Stomach smooth muscle (tissue), 2 donors: ENCODE data around the gene SNX7.

Experiments used
- H3K27ac ChIP-seq: one replicate; pipeline ENCODE4 v1.7.0; 2013; ENCODE audit warnings: mild to moderate bottlenecking, low read length, inconsistent platforms
- H3K27me3 ChIP-seq, 2 donors: one replicate each; pipeline ENCODE4 v1.7.0; 2013; ENCODE audit warnings: low read length in 2 of 2; ENCODE audit not compliant: insufficient read depth in 2 of 2, control insufficient read depth in 1 of 2
- H3K36me3 ChIP-seq, 2 donors: one replicate each; pipeline ENCODE4 v1.7.0; 2013; ENCODE audit warnings: low read length in 2 of 2; ENCODE audit not compliant: control insufficient read depth in 2 of 2, insufficient read depth in 2 of 2
- H3K4me1 ChIP-seq: one replicate; pipeline ENCODE4 v1.7.0; 2013; ENCODE audit warnings: low read length; ENCODE audit not compliant: control insufficient read depth, insufficient read depth
- H3K4me3 ChIP-seq, 2 donors: one replicate each; pipeline ENCODE4 v1.7.0; 2013; ENCODE audit warnings: low read length in 2 of 2
- H3K9ac ChIP-seq, 2 donors: one replicate each; pipeline ENCODE4 v1.7.0; 2013; ENCODE audit warnings: low read length in 2 of 2, mild to moderate bottlenecking in 1 of 2
- H3K9me3 ChIP-seq, 2 donors: one replicate each; pipeline ENCODE4 v1.7.0; 2013; ENCODE audit warnings: low read length in 2 of 2; ENCODE audit not compliant: control insufficient read depth in 2 of 2
- donor health status: healthy.
- donor health status: Pancreatic carcinoma.

Gene SNX7

DNA sequence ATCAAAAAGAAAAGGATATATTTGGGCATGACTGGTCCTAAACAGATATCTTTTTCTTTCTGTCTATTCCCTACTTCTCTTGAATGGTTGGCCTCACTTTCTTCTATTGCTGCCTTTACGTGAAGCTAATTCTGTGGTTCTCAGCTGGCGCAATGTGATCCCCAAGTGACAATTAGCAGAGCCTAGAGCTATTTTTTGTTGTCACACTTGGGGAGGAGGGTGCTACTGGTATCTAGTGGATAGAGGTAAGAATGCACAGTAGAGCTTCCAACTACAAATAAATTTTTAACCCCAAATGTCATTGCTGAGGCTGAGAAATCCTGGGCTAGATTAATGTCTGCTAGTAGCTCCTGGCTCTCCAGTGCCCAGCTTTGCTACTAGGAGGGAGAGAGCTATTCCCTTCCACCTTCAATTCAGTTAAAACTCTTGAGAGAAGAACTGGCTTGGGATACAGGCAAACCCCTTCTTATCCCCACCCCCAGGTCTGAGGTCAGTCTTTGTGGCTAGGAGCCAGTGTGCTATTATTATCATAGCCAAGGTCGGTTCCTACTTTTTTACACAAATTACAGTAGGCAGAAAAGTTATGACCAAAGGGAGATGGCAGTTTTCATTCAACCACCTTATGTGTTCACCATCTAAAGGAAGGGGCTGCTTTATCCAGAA is 102.1 kb downstream of the SNX7 start:
- Histone ChIP-seq H3K4me3 (no peak overlapping the region), H3K27ac (no peak overlapping the region), H3K27me3 (no peaks in the 10 kb centered on the region), H3K4me1 (no peaks in the 10 kb centered on the region), H3K36me3 (no peaks in the 10 kb centered on the region), H3K9ac (no peak overlapping the region), H3K9me3 (no peaks in the 10 kb centered on the region)

DNA sequence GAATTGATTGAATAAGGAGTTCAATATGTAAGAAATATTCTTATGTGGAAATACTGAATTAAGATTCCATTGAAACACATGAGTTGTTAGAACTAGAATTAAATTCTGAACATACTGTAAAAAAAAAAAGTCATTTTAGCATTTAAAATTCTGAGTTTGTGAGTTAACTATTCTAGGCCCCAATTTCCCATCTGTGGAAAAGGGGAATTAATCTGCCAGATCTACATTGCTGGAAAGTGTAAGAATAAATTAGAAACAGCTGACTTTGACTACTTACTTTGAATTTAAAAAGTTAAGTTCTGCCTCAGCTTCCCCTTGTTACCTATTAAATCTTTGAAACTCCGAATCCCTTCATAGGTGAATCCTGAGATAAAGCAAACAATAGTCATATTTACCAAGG is 103.0 kb downstream of the SNX7 start:
- no peaks in the 10 kb centered on the region for H3K4me1 ChIP-seq
- H3K27me3 ChIP-seq: no peaks in the 10 kb centered on the region
- H3K9me3 ChIP-seq: no peaks in the 10 kb centered on the region
- no peak overlapping the region for H3K9ac ChIP-seq
- no peaks in the 10 kb centered on the region for H3K36me3 ChIP-seq
- H3K27ac ChIP-seq: no peak overlapping the region
- no peak overlapping the region for H3K4me3 ChIP-seq

DNA sequence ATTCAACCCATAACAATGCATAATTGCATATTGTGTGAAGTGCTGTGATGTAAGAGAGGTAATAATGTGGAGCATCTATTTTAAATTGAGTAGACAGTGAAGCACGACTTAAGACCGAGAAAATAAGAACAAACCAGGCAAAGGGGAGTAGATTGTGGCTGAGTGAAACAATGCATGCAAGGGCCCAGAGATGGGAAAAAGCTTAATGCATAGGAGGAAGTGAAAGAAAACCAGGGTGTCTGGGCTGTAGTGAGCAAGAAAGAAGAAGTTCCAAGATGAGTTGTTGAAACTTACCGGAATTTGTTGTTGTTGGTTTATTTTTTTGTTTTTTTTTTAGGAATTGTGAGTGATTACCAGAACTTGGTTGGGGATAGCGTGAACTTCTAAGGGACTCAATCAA is 104.7 kb downstream of the SNX7 start:
- no peak overlapping the region for H3K4me3 ChIP-seq
- no peaks in the 10 kb centered on the region for H3K4me1 ChIP-seq
- H3K9me3 ChIP-seq: no peaks in the 10 kb centered on the region
- no peak overlapping the region for H3K9ac ChIP-seq
- no peak overlapping the region for H3K27ac ChIP-seq
- no peaks in the 10 kb centered on the region for H3K27me3 ChIP-seq
- no peaks in the 10 kb centered on the region for H3K36me3 ChIP-seq

DNA sequence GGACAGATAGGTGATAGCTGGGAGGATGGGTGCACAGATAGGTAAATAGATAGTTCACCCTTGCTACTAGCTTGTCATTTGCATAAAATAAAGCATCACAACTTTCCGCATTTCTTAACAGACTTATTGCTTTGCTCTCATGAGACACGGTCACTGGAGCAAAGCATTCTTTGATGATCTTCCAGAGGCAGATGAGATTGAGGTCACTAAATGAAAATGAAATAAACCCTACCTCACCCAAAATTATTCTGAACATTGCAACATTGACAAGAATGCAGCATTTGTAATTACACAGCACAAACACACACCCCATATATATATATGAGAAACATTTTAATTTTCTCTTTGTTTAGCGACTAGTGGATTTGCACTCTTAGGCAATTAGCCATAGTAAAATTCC is 107.6 kb downstream of the SNX7 start:
- H3K36me3 ChIP-seq: no peaks in the 10 kb centered on the region
- H3K9ac ChIP-seq: no peak overlapping the region
- no peaks in the 10 kb centered on the region for H3K27me3 ChIP-seq

DNA sequence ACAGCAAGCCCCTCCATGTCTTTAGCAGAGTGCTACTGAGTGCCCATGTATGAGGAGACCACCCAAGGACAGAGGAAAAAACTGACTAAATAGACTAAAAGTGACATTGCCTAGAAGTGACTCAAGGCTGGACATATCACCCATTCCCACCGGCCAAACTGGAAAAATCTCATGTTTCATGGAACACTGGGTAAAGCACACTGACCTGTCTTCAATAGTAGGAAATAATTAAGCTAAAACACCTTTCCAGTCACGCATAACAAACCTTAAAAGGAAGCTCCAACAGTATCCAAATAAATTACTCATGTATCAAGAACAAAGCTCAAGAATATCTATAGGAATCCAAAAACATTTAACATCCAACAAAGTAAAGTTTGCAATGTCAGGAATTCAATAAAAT is 120.4 kb downstream of the SNX7 start:
- Histone ChIP-seq H3K9me3 (peaks cover 0 to 2% of the 10 kb centered on the region in 2 donors), H3K9ac (no peak overlapping the region), H3K27ac (no peak overlapping the region)

More for the DNA sequence above, 107.6 kb downstream of the SNX7 start:
- Histone ChIP-seq H3K4me1 (no peaks in the 10 kb centered on the region), H3K9me3 (no peaks in the 10 kb centered on the region), H3K27ac (no peak overlapping the region), H3K4me3 (no peak overlapping the region)

DNA sequence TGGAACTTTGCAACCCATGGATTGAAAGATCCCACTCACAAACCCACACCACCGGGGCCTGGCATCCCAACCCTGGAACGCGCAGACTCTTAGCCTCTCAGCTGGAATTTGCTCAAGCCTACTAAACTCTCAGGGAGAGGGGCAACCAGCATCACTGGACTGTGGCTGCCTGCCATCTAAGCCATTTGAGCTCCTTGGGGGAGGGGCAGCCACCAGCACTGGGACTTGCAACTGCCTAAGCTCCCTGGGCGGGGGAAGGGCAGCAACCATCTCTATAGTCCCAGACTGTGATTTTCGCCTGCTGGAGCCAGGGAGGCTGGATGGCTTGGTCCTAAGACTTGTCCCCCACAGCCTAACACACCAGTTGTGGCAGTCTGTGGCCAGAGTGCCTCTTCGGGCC is 122.3 kb downstream of the SNX7 start:
- Histone ChIP-seq H3K4me1 (no peaks in the 10 kb centered on the region), H3K9me3 (peaks cover 0 to 2% of the 10 kb centered on the region in 2 donors), H3K27ac (no peak overlapping the region), H3K9ac (no peak overlapping the region), H3K27me3 (no peaks in the 10 kb centered on the region), H3K4me3 (no peak overlapping the region), H3K36me3 (no peaks in the 10 kb centered on the region)

More for the DNA sequence above, 120.4 kb downstream of the SNX7 start:
- H3K4me1 ChIP-seq: no peaks in the 10 kb centered on the region
- H3K4me3 ChIP-seq: no peak overlapping the region
- H3K27me3 ChIP-seq: no peaks in the 10 kb centered on the region
- H3K36me3 ChIP-seq: no peaks in the 10 kb centered on the region

DNA sequence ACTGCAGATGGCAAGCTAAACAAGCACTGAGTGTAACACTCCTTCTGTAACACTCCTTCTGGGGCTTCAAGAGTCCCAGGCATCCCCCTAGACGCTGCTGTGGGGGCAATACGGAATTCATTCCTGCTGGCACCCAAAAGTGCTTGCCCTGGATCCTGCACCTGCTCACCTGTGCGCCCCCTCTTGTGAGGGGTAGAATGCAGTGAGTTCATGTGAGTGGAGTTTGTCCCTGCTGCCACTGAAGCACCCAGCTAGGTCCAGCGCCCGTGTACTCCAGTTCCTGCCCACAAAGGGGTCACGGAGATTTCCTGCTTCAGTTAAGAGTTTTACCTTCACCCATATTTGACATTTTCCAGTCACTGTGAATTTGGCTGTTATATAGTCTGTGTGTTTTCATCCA is 130.0 kb downstream of the SNX7 start:
- no peak overlapping the region for H3K4me3 ChIP-seq
- no peaks in the 10 kb centered on the region for H3K4me1 ChIP-seq
- H3K9ac ChIP-seq: no peak overlapping the region
- H3K27ac ChIP-seq: no peak overlapping the region
- no peaks in the 10 kb centered on the region for H3K36me3 ChIP-seq
- H3K9me3 ChIP-seq: no peaks in the 10 kb centered on the region
- H3K27me3 ChIP-seq: no peaks in the 10 kb centered on the region

DNA sequence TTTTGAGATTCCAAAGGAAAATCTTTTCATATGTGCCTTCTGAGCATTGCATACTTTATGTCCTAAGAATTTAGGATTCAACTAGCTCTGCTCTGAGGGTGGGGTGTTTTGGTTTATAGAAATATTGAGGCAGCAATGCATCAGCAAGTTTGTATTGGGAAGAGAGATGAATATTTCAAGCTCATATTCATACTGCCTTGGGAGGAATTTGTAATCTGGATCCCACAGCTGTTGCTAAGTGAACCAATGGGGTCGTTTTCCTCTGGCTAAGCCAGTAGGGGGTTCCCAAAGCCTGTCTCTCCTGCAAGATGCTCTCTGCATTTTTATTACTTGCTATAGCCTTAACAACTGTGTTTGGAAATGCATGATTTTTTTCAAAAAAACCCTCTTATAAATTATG is 130.6 kb downstream of the SNX7 start:
- no peaks in the 10 kb centered on the region for H3K36me3 ChIP-seq
- H3K4me1 ChIP-seq: no peaks in the 10 kb centered on the region
- no peak overlapping the region for H3K27ac ChIP-seq
- no peak overlapping the region for H3K9ac ChIP-seq
- no peak overlapping the region for H3K4me3 ChIP-seq
- H3K9me3 ChIP-seq: no peaks in the 10 kb centered on the region
- no peaks in the 10 kb centered on the region for H3K27me3 ChIP-seq

DNA sequence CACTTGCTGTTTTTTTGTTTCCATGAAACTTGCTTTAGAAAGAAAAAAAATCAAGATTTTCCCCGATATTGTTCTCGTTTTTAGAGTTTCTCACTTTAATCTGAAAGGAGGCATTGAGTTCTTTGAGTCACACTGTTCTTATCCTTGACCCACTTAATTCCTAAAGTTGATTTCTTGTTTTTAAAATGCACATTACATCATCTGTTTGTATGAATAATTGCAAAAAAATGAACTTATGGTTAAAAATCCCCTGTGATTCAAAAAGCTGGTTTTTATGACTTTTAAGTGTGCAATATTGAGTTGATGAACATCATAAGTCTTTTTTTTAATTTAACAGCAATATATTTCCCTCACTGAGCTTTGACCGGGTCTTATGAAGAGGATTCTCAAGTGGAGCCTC is 131.6 kb downstream of the SNX7 start:
- Histone ChIP-seq H3K4me3 (no peak overlapping the region), H3K4me1 (no peaks in the 10 kb centered on the region), H3K27ac (no peak overlapping the region), H3K36me3 (no peaks in the 10 kb centered on the region), H3K27me3 (no peaks in the 10 kb centered on the region), H3K9ac (no peak overlapping the region), H3K9me3 (no peaks in the 10 kb centered on the region)

DNA sequence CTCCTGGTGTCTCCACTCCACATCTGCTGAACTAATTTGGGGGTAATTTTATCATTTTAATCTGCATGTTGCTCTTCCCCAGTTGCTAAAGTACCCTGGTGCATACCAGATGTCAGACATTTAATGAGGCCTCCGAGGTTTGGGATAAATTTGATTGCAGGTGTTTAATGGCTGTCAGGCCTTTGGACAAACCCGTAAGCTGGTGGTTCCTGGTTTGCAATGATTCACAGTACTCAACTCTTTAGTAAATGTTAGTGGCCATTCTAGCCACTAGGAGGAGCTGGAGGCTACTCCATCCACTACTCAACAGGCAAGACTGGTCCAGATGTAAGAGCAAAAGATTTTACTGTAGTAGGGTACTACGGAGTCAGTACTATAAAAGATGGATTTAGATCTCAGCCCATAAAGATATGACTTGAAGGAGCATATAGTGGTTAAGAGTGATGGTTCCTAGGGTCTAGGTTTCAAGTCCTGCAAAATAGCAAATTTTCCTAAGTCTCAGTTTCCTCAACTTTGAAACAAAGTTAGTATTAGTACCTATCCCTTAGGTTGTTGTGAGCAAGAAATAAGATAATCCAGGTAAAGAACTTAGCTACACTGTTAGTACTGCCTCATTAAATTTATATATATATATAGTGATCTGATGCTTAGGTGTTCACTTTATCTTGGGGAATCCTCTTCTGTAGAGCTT is 132.8 kb downstream of the SNX7 start:
- Histone ChIP-seq H3K36me3 (no peaks in the 10 kb centered on the region), H3K27me3 (no peaks in the 10 kb centered on the region), H3K9me3 (no peaks in the 10 kb centered on the region), H3K4me3 (no peak overlapping the region), H3K4me1 (no peaks in the 10 kb centered on the region), H3K9ac (no peak overlapping the region), H3K27ac (no peak overlapping the region)

DNA sequence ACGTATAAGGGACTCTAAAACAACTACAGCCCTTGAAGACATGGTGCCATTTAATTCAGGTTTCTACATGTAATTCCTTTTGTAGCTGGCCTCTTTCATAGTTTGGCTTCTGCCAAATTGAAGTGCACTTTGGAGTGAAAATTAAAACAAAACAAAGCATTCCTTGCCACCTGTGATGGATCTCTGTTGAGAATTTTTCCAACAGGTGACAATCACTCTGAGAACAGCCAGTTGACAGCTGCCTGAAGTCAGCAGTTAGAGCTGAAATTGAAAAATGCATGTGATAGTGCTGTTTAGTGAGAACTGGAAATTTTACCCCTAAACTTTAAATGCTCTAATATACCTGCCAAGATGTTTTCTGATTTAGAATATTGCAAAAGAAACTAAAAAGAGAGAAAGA is 134.5 kb downstream of the SNX7 start:
- Histone ChIP-seq H3K9ac (no peak overlapping the region), H3K4me3 (no peak overlapping the region), H3K36me3 (no peaks in the 10 kb centered on the region), H3K27ac (no peak overlapping the region), H3K4me1 (no peaks in the 10 kb centered on the region), H3K27me3 (no peaks in the 10 kb centered on the region), H3K9me3 (no peaks in the 10 kb centered on the region)
